ENCODE results near the gene SHMT2. TPM values are rescaled to one million over a fixed set of nuclear protein-coding genes. Genes with fewer than 3 reads are reported as not detected.

Gene SHMT2
- total RNA-seq, 1 experiment from 2014 or later, result 67.1 TPM

DNA sequence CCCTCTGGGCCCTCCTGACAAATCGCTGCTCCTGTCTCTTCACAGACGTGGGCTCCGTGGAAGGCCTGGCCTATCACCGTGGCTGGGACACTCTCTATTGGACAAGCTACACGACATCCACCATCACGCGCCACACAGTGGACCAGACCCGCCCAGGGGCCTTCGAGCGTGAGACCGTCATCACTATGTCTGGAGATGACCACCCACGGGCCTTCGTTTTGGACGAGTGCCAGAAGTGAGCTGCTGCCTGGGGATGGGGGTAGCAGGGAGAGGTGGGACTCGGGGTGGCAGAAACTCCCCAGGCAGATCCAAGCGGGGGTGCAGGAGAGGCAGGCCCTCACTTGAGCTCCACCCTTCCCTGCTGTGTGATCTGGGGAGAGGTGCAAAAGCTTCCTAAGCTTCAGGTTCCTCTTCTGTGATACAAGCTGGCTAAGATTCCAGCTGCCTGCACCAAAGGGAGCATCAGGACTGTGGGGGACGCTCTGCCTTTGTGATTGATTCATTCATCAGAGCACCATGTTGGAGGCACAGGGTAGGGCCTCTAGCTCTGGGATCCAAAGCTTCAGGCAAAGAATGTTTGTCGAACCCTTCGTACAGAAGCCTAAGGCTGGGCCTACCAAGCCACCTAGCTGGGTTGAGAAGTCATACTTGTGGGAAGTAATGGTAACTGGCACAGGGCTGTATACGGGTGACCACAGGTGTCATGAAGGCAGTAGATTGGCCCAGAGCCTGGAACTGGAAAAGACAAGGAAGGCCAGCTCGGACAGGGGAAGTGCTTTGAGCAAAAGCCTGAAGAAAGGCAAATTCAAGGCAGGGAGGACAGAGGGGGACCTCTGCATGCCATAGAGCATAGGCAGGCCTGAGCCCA lies 42.1 kb upstream of the SHMT2 start:
- Histone ChIP-seq H3K27me3 (ENCODE audit: control insufficient read depth, insufficient read depth, low read length) (no peaks in the 10 kb centered on the region), H3K36me3 (ENCODE audit: control insufficient read depth, insufficient read depth, low read length) (no peaks in the 10 kb centered on the region), H3K9me3 (ENCODE audit: control insufficient read depth, insufficient read depth, low read depth, low read length) (no peaks in the 10 kb centered on the region), H3K4me3 (ENCODE audit: low read depth in 2 of 2, low read length in 2 of 2) (no peak overlapping the region), H3K27ac (ENCODE audit: low read length) (no peak overlapping the region), H3K4me1 (ENCODE audit: control insufficient read depth, insufficient read depth, low read length) (no peaks in the 10 kb centered on the region)
- POLR2A ChIA-PET, result no interaction called here
- no peak for TF ChIP-seq SIN3A (IDR thresholded peaks at IDR 0.05; ENCODE audit: borderline replicate concordance, insufficient read depth, low read depth, low read length)
- no peak for TF ChIP-seq TCF7L2 (IDR thresholded peaks at IDR 0.05; ENCODE audit: low read depth, low read length)
- TF ChIP-seq POLR2AphosphoS5 (IDR thresholded peaks at IDR 0.05; ENCODE audit: low read depth, low read length), result no peak
- TF ChIP-seq, protein P1, sequence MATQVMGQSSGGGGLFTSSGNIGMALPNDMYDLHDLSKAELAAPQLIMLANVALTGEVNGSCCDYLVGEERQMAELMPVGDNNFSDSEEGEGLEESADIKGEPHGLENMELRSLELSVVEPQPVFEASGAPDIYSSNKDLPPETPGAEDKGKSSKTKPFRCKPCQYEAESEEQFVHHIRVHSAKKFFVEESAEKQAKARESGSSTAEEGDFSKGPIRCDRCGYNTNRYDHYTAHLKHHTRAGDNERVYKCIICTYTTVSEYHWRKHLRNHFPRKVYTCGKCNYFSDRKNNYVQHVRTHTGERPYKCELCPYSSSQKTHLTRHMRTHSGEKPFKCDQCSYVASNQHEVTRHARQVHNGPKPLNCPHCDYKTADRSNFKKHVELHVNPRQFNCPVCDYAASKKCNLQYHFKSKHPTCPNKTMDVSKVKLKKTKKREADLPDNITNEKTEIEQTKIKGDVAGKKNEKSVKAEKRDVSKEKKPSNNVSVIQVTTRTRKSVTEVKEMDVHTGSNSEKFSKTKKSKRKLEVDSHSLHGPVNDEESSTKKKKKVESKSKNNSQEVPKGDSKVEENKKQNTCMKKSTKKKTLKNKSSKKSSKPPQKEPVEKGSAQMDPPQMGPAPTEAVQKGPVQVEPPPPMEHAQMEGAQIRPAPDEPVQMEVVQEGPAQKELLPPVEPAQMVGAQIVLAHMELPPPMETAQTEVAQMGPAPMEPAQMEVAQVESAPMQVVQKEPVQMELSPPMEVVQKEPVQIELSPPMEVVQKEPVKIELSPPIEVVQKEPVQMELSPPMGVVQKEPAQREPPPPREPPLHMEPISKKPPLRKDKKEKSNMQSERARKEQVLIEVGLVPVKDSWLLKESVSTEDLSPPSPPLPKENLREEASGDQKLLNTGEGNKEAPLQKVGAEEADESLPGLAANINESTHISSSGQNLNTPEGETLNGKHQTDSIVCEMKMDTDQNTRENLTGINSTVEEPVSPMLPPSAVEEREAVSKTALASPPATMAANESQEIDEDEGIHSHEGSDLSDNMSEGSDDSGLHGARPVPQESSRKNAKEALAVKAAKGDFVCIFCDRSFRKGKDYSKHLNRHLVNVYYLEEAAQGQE (IDR thresholded peaks at IDR 0.05; ENCODE audit: insufficient read depth in 1 of 2, low read depth in 2 of 2, low read length in 1 of 2), result no peak
- TF ChIP-seq, protein P2, sequence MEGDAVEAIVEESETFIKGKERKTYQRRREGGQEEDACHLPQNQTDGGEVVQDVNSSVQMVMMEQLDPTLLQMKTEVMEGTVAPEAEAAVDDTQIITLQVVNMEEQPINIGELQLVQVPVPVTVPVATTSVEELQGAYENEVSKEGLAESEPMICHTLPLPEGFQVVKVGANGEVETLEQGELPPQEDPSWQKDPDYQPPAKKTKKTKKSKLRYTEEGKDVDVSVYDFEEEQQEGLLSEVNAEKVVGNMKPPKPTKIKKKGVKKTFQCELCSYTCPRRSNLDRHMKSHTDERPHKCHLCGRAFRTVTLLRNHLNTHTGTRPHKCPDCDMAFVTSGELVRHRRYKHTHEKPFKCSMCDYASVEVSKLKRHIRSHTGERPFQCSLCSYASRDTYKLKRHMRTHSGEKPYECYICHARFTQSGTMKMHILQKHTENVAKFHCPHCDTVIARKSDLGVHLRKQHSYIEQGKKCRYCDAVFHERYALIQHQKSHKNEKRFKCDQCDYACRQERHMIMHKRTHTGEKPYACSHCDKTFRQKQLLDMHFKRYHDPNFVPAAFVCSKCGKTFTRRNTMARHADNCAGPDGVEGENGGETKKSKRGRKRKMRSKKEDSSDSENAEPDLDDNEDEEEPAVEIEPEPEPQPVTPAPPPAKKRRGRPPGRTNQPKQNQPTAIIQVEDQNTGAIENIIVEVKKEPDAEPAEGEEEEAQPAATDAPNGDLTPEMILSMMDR (IDR thresholded peaks at IDR 0.05), result no peak
- intact Hi-C loops (cut with micrococcal nuclease; ENCODE audit: unreplicated experiment) (no loop called here), in situ Hi-C loops (cut with HindIII; ENCODE audit: low pct_unique_long_range_greater_than_20kb, low sequenced_read_pairs) (no loop called here)
- BruUV-seq (replicated peaks), result no TSS peak
- DNase-seq (ENCODE audit: low read depth, low spot score) (no peak), ATAC-seq (no peak)
- CTCF ChIA-PET, result interaction anchor here (0.5 kb wide), 2 partner anchors 56 to 60 kb away, joined by 3 to 5 read pairs; no protein-coding TSS in a partner anchor

DNA sequence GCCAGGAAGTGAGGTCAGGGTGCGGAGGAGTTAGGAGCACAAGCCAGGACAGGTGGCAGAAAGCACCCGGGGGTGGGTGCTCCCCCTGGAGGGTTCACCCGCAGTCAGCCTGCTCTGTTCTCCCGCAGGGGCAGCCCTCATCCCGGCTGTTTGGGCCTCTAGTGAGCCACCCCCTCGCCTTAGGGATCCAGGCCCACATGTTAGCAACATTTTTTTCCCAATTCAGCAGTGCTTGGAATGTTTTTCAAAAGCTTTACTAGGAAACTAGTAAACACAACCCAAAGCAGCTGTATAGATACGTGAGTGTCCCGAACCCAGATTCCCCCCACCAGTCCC lies 41.5 kb upstream of the SHMT2 start:
- intact Hi-C loops (cut with micrococcal nuclease; ENCODE audit: unreplicated experiment), result no loop called here
- H3K36me3 ChIP-seq (ENCODE audit: control insufficient read depth, insufficient read depth, low read length), result no peaks in the 10 kb centered on the region
- POLR2A ChIA-PET, result no interaction called here
- DNase-seq (ENCODE audit: low read depth, low spot score) (no peak), ATAC-seq (no peak)
- H3K27me3 ChIP-seq (ENCODE audit: control insufficient read depth, insufficient read depth, low read length), result no peaks in the 10 kb centered on the region
- in situ Hi-C loops (cut with HindIII; ENCODE audit: low pct_unique_long_range_greater_than_20kb, low sequenced_read_pairs), result no loop called here
- no TSS peak for BruUV-seq (replicated peaks)
- TF ChIP-seq POLR2AphosphoS5 (IDR thresholded peaks at IDR 0.05; ENCODE audit: low read depth, low read length) (no peak), TCF7L2 (IDR thresholded peaks at IDR 0.05; ENCODE audit: low read depth, low read length) (no peak), SIN3A (IDR thresholded peaks at IDR 0.05; ENCODE audit: borderline replicate concordance, insufficient read depth, low read depth, low read length) (no peak)
- TF ChIP-seq, protein P1 (IDR thresholded peaks at IDR 0.05; ENCODE audit: insufficient read depth in 1 of 2, low read depth in 2 of 2, low read length in 1 of 2), result no peak
- TF ChIP-seq, protein P2 (IDR thresholded peaks at IDR 0.05), result no peak
- H3K4me3 ChIP-seq (ENCODE audit: low read depth in 2 of 2, low read length in 2 of 2), result no peak overlapping the region
- no peaks in the 10 kb centered on the region for H3K4me1 ChIP-seq (ENCODE audit: control insufficient read depth, insufficient read depth, low read length)
- CTCF ChIA-PET, result interaction anchor here (0.5 kb wide), 1 partner anchor 60 kb away, joined by 3 read pairs; no protein-coding TSS in a partner anchor
- H3K9me3 ChIP-seq (ENCODE audit: control insufficient read depth, insufficient read depth, low read depth, low read length), result no peaks in the 10 kb centered on the region
- H3K27ac ChIP-seq (ENCODE audit: low read length), result no peak overlapping the region

All from Panc1 (cell line).